Measurements from ENCODE around the gene GPN2. TPM values are rescaled to one million over a fixed set of nuclear protein-coding genes. Genes with fewer than 3 reads are reported as not detected.

GPN2 gene
- total RNA-seq, 1 donor from 2014 or later, result 7.5 TPM

GRCh38 chr1:26832249-26832960 is 57.7 kb downstream of the GPN2 start:
- H3K4me1 ChIP-seq, result peaks cover 3 to 4% of the 10 kb centered on the region in 2 donors
- no peak overlapping the region for H3K4me3 ChIP-seq
- TF ChIP-seq CTCF (IDR thresholded peaks at IDR 0.05), result no peak
- intact Hi-C loops (cut with DNase I), result no loop called here
- no peaks in the 10 kb centered on the region for H3K9me3 ChIP-seq
- H3K27ac ChIP-seq, result no peak overlapping the region
- no peaks in the 10 kb centered on the region for H3K27me3 ChIP-seq
- H3K36me3 ChIP-seq, result peaks cover 19 to 43% of the 10 kb centered on the region in 2 donors
- no peak for DNase-seq (ENCODE audit: low spot score in 2 of 2)

DNA sequence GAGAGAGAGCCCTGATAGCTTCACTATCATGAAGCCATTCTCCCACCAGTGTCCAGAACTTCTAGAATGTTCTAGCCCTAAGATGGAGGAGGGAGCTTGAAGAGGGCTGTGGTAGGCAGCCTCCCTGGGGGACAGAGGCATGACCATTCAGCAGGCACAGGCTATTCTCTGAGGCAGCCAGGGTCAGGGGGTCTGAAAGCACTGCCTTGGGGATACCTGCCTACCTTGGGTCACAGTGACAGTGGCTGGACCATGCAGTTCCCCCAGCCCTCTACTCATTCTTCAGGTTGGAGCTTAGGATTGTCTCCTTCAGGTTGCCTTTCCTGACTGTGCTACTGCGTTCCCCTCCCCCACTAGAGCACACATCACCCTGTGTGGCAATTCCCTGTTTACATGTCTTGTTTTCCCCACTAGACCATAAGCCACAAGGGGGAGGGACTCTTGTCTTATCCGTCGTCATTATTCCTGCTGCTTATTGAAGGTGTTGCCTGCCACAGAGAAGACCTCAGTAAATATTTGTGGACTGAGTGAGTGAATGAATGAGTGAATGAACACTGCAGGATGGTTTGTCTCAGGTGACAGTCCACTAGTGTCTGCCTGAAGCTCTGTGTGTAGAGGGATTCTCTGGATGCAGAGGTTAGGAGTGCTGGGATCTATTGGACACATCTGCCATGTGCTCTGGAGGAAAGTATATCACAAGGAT is 58.4 kb downstream of the GPN2 start:
- intact Hi-C loops (cut with DNase I), result no loop called here
- no peak for DNase-seq (ENCODE audit: low spot score in 2 of 2)
- Histone ChIP-seq H3K4me3 (no peak overlapping the region), H3K27me3 (no peaks in the 10 kb centered on the region), H3K4me1 (peaks cover 3 to 7% of the 10 kb centered on the region in 2 donors), H3K27ac (no peak overlapping the region), H3K9me3 (no peaks in the 10 kb centered on the region), H3K36me3 (peaks cover 19 to 43% of the 10 kb centered on the region in 2 donors)
- TF ChIP-seq CTCF (IDR thresholded peaks at IDR 0.05), result no peak

GRCh38 chr1:26831059-26831458 is 59.0 kb downstream of the GPN2 start:
- no peak for TF ChIP-seq CTCF (IDR thresholded peaks at IDR 0.05)
- Histone ChIP-seq H3K4me3 (no peak overlapping the region), H3K27me3 (no peaks in the 10 kb centered on the region), H3K4me1 (peaks cover 3 to 9% of the 10 kb centered on the region in 2 donors), H3K9me3 (no peaks in the 10 kb centered on the region), H3K36me3 (peaks cover 19 to 41% of the 10 kb centered on the region in 2 donors), H3K27ac (no peak overlapping the region)
- no peak for DNase-seq (ENCODE audit: low spot score in 2 of 2)
- intact Hi-C loops (cut with DNase I), result no loop called here

DNA sequence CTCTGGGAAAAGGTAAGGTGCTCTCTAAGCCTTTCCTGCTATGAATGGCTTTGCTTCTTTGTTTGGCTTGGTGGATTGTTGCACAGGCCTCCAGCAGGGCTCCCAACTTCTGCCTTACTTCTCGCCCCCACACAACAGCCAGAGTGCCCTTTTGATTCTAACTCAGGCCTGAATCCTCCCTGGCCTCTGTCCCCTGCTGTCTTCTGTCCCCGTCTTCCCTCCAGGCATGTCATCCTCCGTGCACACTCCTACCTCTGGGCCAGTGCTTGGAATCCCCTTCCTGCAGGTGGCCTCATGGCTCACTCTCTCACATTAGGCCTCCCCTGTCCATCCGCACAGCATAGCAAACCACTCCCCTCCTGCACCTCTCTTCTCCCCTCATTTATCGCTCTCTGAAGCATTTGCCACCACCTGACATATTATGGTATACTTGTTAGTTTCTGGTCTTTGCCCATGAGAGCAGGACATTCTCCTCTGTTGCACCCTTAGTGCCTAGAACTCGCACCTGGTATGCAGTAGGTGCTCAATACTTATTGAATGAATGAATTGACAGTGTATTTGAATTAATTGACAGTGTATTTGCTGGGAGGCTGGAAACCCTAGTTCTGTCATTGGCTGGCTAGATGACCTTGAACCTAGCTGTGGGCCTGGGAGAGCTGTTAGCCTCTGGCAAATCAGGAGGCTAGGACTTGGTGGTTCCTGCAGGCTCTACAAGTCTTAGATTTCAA is 60.7 kb downstream of the GPN2 start:
- Histone ChIP-seq H3K27ac (peak overlapping the region in 1 of 2 donors; percentile 75), H3K4me3 (no peak overlapping the region), H3K9me3 (no peaks in the 10 kb centered on the region), H3K27me3 (no peaks in the 10 kb centered on the region), H3K36me3 (peaks cover 19 to 24% of the 10 kb centered on the region in 2 donors), H3K4me1 (peaks cover 3 to 14% of the 10 kb centered on the region in 2 donors)
- TF ChIP-seq CTCF (IDR thresholded peaks at IDR 0.05), result no peak
- no peak for DNase-seq (ENCODE audit: low spot score in 2 of 2)
- intact Hi-C loops (cut with DNase I), result no loop called here

GRCh38 chr1:26828411-26828991 is 61.6 kb downstream of the GPN2 start:
- Histone ChIP-seq H3K36me3 (peaks cover 12 to 15% of the 10 kb centered on the region in 2 donors), H3K4me1 (peaks cover 3 to 14% of the 10 kb centered on the region in 2 donors), H3K27me3 (no peaks in the 10 kb centered on the region), H3K27ac (peak overlapping the region; percentile 75 to 76), H3K9me3 (no peaks in the 10 kb centered on the region), H3K4me3 (peak overlapping the region in 1 of 2 donors; percentile 92)
- intact Hi-C loops (cut with DNase I), result no loop called here
- no peak for TF ChIP-seq CTCF (IDR thresholded peaks at IDR 0.05)
- no peak for DNase-seq (ENCODE audit: low spot score in 2 of 2)

Data from ascending aorta (tissue), 2 donors.